GM23338 (cell line): ENCODE results near the gene IGLL5. TPM values are rescaled to one million over a fixed set of nuclear protein-coding genes. Genes with fewer than 3 reads are reported as not detected.

Source experiments
- ATAC-seq: fragments of 200-7000 bp; cut with Tn5 transposase; 3 replicates; pipeline ENCODE4 v1.9.1; 2020
- DNase-seq: peaks from one replicate; pipeline ENCODE4 v3.0.0-alpha.2; 2015; ENCODE audit warnings: low spot score
- H2AFZ ChIP-seq: fragments of 200-600 bp; sonication (generic); 2 replicates; pipeline ENCODE4 v1.8.0; 2016; ENCODE audit warnings: antibody characterized with exemption, mild to moderate bottlenecking, moderate library complexity
- H3F3A ChIP-seq: fragments of 200-600 bp; sonication (generic); replicated peaks from 2 replicates; pipeline ENCODE4 v1.8.0; 2017; ENCODE audit warnings: antibody characterized with exemption, mixed run types, low read depth
- H3K27ac ChIP-seq: fragments of 200-600 bp; sonication (generic); 2 replicates; pipeline ENCODE4 v1.6.1; 2016; ENCODE audit warnings: low read depth
- H3K27me3 ChIP-seq: fragments of 200-600 bp; sonication (generic); 2 replicates; pipeline ENCODE4 v1.8.0; 2016; ENCODE audit warnings: mild to moderate bottlenecking, mixed run types, moderate library complexity; ENCODE audit not compliant: insufficient read depth
- H3K36me3 ChIP-seq: fragments of 200-600 bp; sonication (generic); 2 replicates; pipeline ENCODE4 v1.8.0; 2016; ENCODE audit warnings: mild to moderate bottlenecking; ENCODE audit not compliant: insufficient read depth
- H3K4me1 ChIP-seq: fragments of 200-600 bp; sonication (generic); 2 replicates; pipeline ENCODE4 v1.8.0; 2016; ENCODE audit warnings: mild to moderate bottlenecking, moderate library complexity; ENCODE audit not compliant: insufficient read depth
- H3K4me2 ChIP-seq: fragments of 200-600 bp; sonication (generic); 2 replicates; pipeline ENCODE4 v1.7.1; 2017; ENCODE audit warnings: mixed run types
- H3K4me3 ChIP-seq: fragments of 200-600 bp; sonication (generic); 2 replicates; pipeline ENCODE4 v1.6.1; 2016; ENCODE audit warnings: mixed run types
- H3K79me2 ChIP-seq: fragments of 200-600 bp; sonication (generic); replicated peaks from 2 replicates; pipeline ENCODE4 v1.8.0; 2017; ENCODE audit warnings: mild to moderate bottlenecking; ENCODE audit not compliant: insufficient read depth
- H3K9me2 ChIP-seq: fragments of 200-600 bp; sonication (generic); 2 replicates; pipeline ENCODE4 v1.8.0; 2017; ENCODE audit not compliant: insufficient read depth
- H4K20me1 ChIP-seq: fragments of 200-600 bp; sonication (generic); replicated peaks from 2 replicates; pipeline ENCODE4 v1.8.0; 2017; ENCODE audit warnings: mild to moderate bottlenecking; ENCODE audit not compliant: insufficient read depth
- H3K27ac Mint-ChIP-seq: 2 replicates; pipeline ENCODE4 v1.8.0; 2020; ENCODE audit warnings: inconsistent platforms, mild to moderate bottlenecking, moderate library complexity, mixed read lengths
- H3K27me3 Mint-ChIP-seq: 3 replicates; pipeline ENCODE4 v1.8.0; 2022; ENCODE audit warnings: low read depth, mild to moderate bottlenecking, moderate library complexity, mixed read lengths, inconsistent platforms; ENCODE audit not compliant: insufficient read depth, poor library complexity
- H3K36me3 Mint-ChIP-seq: 3 replicates; pipeline ENCODE4 v1.8.0; 2021; ENCODE audit warnings: low read depth, mild to moderate bottlenecking, inconsistent platforms, moderate library complexity, mixed read lengths
- H3K4me1 Mint-ChIP-seq: 3 replicates; pipeline ENCODE4 v1.8.0; 2020; ENCODE audit warnings: mild to moderate bottlenecking, inconsistent platforms, mixed read lengths
- H3K4me3 Mint-ChIP-seq: 3 replicates; pipeline ENCODE4 v1.8.0; 2021; ENCODE audit warnings: moderate library complexity, mild to moderate bottlenecking, inconsistent platforms, mixed read lengths
- H3K9me3 Mint-ChIP-seq: 3 replicates; pipeline ENCODE4 v1.8.0; 2020; ENCODE audit warnings: moderate library complexity, mild to moderate bottlenecking, inconsistent platforms, mixed read lengths
- CREB1 ChIP-seq: fragments of 250-450 bp; sonication (Bioruptor Pico); IDR thresholded peaks from 2 replicates; pipeline ENCODE4 v1.5.0; 2020; ENCODE audit warnings: low read depth, mild to moderate bottlenecking, moderate library complexity
- ETS1 ChIP-seq: IDR thresholded peaks from 2 replicates; pipeline ENCODE4 v1.6.1; 2016; ENCODE audit warnings: antibody characterized with exemption
- EZH2 ChIP-seq: fragments of 200-600 bp; sonication (generic); IDR thresholded peaks from one replicate; pipeline ENCODE4 v1.8.0; 2017; ENCODE audit warnings: antibody characterized with exemption, mild to moderate bottlenecking, low read depth; ENCODE audit not compliant: unreplicated experiment
- JUNB ChIP-seq: IDR thresholded peaks from one replicate; pipeline ENCODE4 v1.6.1; 2016; ENCODE audit warnings: antibody characterized with exemption; ENCODE audit not compliant: unreplicated experiment
- NANOG ChIP-seq: IDR thresholded peaks from 2 replicates; pipeline ENCODE4 v1.6.1; 2016; ENCODE audit warnings: antibody characterized with exemption, borderline replicate concordance
- REST ChIP-seq: IDR thresholded peaks from one replicate; pipeline ENCODE4 v1.6.1; 2018; ENCODE audit warnings: antibody characterized with exemption; ENCODE audit not compliant: unreplicated experiment
- STAT1 ChIP-seq: IDR thresholded peaks from one replicate; pipeline ENCODE4 v1.6.1; 2016; ENCODE audit warnings: antibody characterized with exemption; ENCODE audit not compliant: unreplicated experiment
- ZNF114 ChIP-seq: fragments of 250-450 bp; sonication (Bioruptor Pico); IDR thresholded peaks from 2 replicates; pipeline ENCODE4 v1.5.0; 2020; ENCODE audit warnings: mild to moderate bottlenecking, moderate library complexity
- ZNF331 ChIP-seq: fragments of 250-450 bp; sonication (Bioruptor Pico); IDR thresholded peaks from 2 replicates; pipeline ENCODE4 v1.5.0; 2020; ENCODE audit warnings: low read depth, mild to moderate bottlenecking, moderate library complexity
- polyA plus RNA-seq: library from polyadenylated mRNA; unstranded; fragments of >200 nt; fragmentation: Nextera tagmentation; extraction: Ambion mirVana; gene quantifications from 2 replicates; pipeline ENCODE4 v1.2.1, GENCODE V29; 2016
- total RNA-seq: library from RNA; depleted of rRNA; stranded (reverse); fragments of >200 nt; shearing (Covaris generic); gene quantifications from 2 replicates; pipeline ENCODE4 v1.2.3, GENCODE V29; 2014
- TF ChIP-seq, protein P1 (sequence below), 2 experiments: fragments of 200-600 bp in 1 of 2; sonication (generic) in 1 of 2; conservative IDR thresholded peaks; 2 replicates each; pipeline versions ENCODE4 v1.5.1 to v1.6.1; 2016 to 2017; ENCODE audit warnings: antibody characterized with exemption in 2 of 2, low read depth in 2 of 2, mild to moderate bottlenecking in 2 of 2, moderate library complexity in 1 of 2

IGLL5 gene
- total and polyA plus RNA-seq, 2 experiments from 2014 or later: not detected

GRCh38 chr22:22917377-22917776, 29.8 kb downstream of the IGLL5 start (continued):
- no peak for TF ChIP-seq ETS1
- no peak for TF ChIP-seq REST
- TF ChIP-seq, protein P1, sequence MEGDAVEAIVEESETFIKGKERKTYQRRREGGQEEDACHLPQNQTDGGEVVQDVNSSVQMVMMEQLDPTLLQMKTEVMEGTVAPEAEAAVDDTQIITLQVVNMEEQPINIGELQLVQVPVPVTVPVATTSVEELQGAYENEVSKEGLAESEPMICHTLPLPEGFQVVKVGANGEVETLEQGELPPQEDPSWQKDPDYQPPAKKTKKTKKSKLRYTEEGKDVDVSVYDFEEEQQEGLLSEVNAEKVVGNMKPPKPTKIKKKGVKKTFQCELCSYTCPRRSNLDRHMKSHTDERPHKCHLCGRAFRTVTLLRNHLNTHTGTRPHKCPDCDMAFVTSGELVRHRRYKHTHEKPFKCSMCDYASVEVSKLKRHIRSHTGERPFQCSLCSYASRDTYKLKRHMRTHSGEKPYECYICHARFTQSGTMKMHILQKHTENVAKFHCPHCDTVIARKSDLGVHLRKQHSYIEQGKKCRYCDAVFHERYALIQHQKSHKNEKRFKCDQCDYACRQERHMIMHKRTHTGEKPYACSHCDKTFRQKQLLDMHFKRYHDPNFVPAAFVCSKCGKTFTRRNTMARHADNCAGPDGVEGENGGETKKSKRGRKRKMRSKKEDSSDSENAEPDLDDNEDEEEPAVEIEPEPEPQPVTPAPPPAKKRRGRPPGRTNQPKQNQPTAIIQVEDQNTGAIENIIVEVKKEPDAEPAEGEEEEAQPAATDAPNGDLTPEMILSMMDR (conservative IDR thresholded peaks at IDR 0.05; ENCODE audit: low read depth in 2 of 2): no peak
- TF ChIP-seq NANOG: no peak
- no peak for TF ChIP-seq STAT1
- no peak for TF ChIP-seq ZNF331 (CRISPR knock-in tag)
- no peak for TF ChIP-seq EZH2

GRCh38 chr22:22918297-22918965, 30.8 kb downstream of the IGLL5 start:
- no peak overlapping the region for H3K4me3 Mint-ChIP-seq
- H3K36me3 Mint-ChIP-seq: no peaks in the 10 kb centered on the region
- Histone ChIP-seq H3K9me2 (0 out of 2 replicates have a peak, but pooled peaks cover 2% of the 10 kb centered on the region), H3K4me2 (no peak overlapping the region), H4K20me1 (no peaks in the 10 kb centered on the region), H3K27ac (no peak overlapping the region), H3K79me2 (no peaks in the 10 kb centered on the region), H3K36me3 (no peaks in the 10 kb centered on the region), H3K4me1 (no peaks in the 10 kb centered on the region), H3K4me3 (no peak overlapping the region), H3K27me3 (peaks cover 66% of the 10 kb centered on the region), H2AFZ (no peak overlapping the region), H3F3A (no peaks in the 10 kb centered on the region)
- ATAC-seq (no peak), DNase-seq (no peak)
- peaks cover 45% of the 10 kb centered on the region for H3K27me3 Mint-ChIP-seq
- H3K9me3 Mint-ChIP-seq: peaks cover 3% of the 10 kb centered on the region; the same call in 1 of the 3 replicates
- no peak overlapping the region for H3K27ac Mint-ChIP-seq
- H3K4me1 Mint-ChIP-seq: no peaks in the 10 kb centered on the region; the same call in 2 of the 3 replicates
- TF ChIP-seq ZNF114 (no peak), ZNF331 (CRISPR knock-in tag) (no peak), STAT1 (no peak), CREB1 (CRISPR knock-in tag) (no peak), JUNB (no peak), ETS1 (no peak)
